NB4 (cell line): ENCODE measurements around the gene GAB2.

Source experiments
- CTCF ChIP-seq: IDR thresholded peaks from one replicate; pipeline ENCODE4 v1.5.1; 2012; ENCODE audit warnings: low read depth, low read length
- MYC ChIP-seq: IDR thresholded peaks from 2 replicates; pipeline ENCODE4 v1.6.1; 2011; ENCODE audit warnings: low read depth, low read length
- POLR2A ChIP-seq: IDR thresholded peaks from 2 replicates; pipeline ENCODE4 v1.6.1; 2011; ENCODE audit warnings: mild to moderate bottlenecking; ENCODE audit not compliant: insufficient read length; ENCODE audit errors: extremely low read depth

DNA sequence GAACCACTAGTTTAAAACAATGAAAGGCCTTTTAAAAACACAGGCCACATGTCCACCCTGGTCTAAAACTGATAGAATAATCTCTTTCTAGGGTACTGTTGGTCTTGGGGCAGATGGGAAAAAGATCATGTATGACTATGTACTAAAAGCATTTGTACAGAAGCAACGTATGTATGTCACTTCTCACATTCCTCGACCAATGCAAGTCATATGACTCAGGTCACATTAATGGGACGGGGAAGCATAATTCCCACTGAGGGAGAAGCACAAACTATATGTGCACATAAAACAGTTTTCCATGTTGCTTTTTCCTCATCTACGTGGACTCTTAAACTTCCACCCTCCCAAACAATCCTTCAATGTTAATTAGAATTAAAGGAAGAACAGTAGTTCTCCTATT, 32.2 kb upstream of the GAB2 start:
- TF ChIP-seq POLR2A (no peak), CTCF (no peak), MYC (no peak)
